OCI-LY1 (cell line): ENCODE results near the gene CMTM7.
"Not testable (repeated sequence)": the region's sequence is repeated elsewhere in the genome, so short reads cannot be mapped to it uniquely, and the experiment has no call there.

ENCODE experiments used
- H2AFZ ChIP-seq: fragments of 200-600 bp; sonication (generic), shearing (Covaris generic); 2 replicates; pipeline ENCODE4 v1.6.0; 2014; ENCODE audit warnings: antibody characterized with exemption, mild to moderate bottlenecking, low read length
- H3F3A ChIP-seq: fragments of 200-600 bp; sonication (generic), shearing (Covaris generic); 2 replicates; pipeline ENCODE4 v1.6.0; 2014; ENCODE audit warnings: mild to moderate bottlenecking, antibody characterized with exemption, low read length, moderate library complexity; ENCODE audit not compliant: insufficient read depth
- H3K27ac ChIP-seq: fragments of 200-600 bp; sonication (generic); 2 replicates; pipeline ENCODE4 v1.5.1; 2014; ENCODE audit warnings: low read length, mixed run types, mild to moderate bottlenecking, low read depth; ENCODE audit not compliant: poor library complexity, severe bottlenecking
- H3K27me3 ChIP-seq: fragments of 200-600 bp; sonication (generic); 2 replicates; pipeline ENCODE4 v1.6.0; 2014; ENCODE audit warnings: antibody characterized with exemption, mild to moderate bottlenecking, low read length, moderate library complexity; ENCODE audit not compliant: insufficient read depth
- H3K36me3 ChIP-seq: fragments of 200-600 bp; sonication (generic); 2 replicates; pipeline ENCODE4 v1.6.1; 2014; ENCODE audit warnings: mild to moderate bottlenecking, antibody characterized with exemption, low read length, moderate library complexity, mixed read lengths; ENCODE audit not compliant: insufficient read depth
- H3K4me1 ChIP-seq: fragments of 200-600 bp; sonication (generic); 2 replicates; pipeline ENCODE4 v1.5.1; 2014; ENCODE audit warnings: mild to moderate bottlenecking, low read length, moderate library complexity; ENCODE audit not compliant: insufficient read depth, severe bottlenecking
- H3K4me2 ChIP-seq: fragments of 200-600 bp; sonication (generic), shearing (Covaris generic); 2 replicates; pipeline ENCODE4 v1.6.1; 2014; ENCODE audit warnings: low read length
- H3K4me3 ChIP-seq: fragments of 200-600 bp; sonication (generic); 2 replicates; pipeline ENCODE4 v1.5.1; 2014; ENCODE audit warnings: low read length, low read depth, mild to moderate bottlenecking, mixed read lengths; ENCODE audit not compliant: poor library complexity, severe bottlenecking
- H3K79me2 ChIP-seq: fragments of 200-600 bp; shearing (Covaris generic); 2 replicates; pipeline ENCODE4 v1.6.1; 2016; ENCODE audit warnings: mixed run types, low read length, mixed read lengths; ENCODE audit not compliant: insufficient read depth
- H3K9ac ChIP-seq: fragments of 200-600 bp; sonication (generic), shearing (Covaris generic); 2 replicates; pipeline ENCODE4 v1.6.1; 2014; ENCODE audit warnings: mild to moderate bottlenecking, low read length, mixed read lengths
- H3K9me2 ChIP-seq: fragments of 200-600 bp; sonication (generic), shearing (Covaris generic); 2 replicates; pipeline ENCODE4 v1.6.1; 2014; ENCODE audit warnings: low read depth, mild to moderate bottlenecking, low read length, mixed read lengths
- H3K9me3 ChIP-seq: fragments of 200-600 bp; shearing (Covaris generic); 2 replicates; pipeline ENCODE4 v1.6.1; 2014; ENCODE audit warnings: low read length, mixed read lengths
- H4K20me1 ChIP-seq: fragments of 200-600 bp; sonication (generic), shearing (Covaris generic); 2 replicates; pipeline ENCODE4 v1.6.0; 2016; ENCODE audit warnings: mild to moderate bottlenecking, low read length; ENCODE audit not compliant: insufficient read depth
- CTCF ChIP-seq: fragments of 200-600 bp; sonication (generic), shearing (Covaris generic); IDR thresholded peaks from 2 replicates; pipeline ENCODE4 v1.5.1; 2017; ENCODE audit warnings: mild to moderate bottlenecking, antibody characterized with exemption, low read length, moderate library complexity, mixed read lengths
- EZH2 ChIP-seq: fragments of 200-600 bp; sonication (generic), shearing (Covaris generic); IDR thresholded peaks from 2 replicates; pipeline ENCODE4 v1.8.0; 2017; ENCODE audit warnings: borderline replicate concordance, mixed run types, mild to moderate bottlenecking, antibody characterized with exemption, low read length, moderate library complexity, mixed read lengths

The CMTM7 gene

GRCh38 chr3:32464726-32465125 is 73.1 kb downstream of the CMTM7 start:
- H2AFZ ChIP-seq, H3K36me3 ChIP-seq, H3K9me2 ChIP-seq, H3K27me3 ChIP-seq, H3K79me2 ChIP-seq, H4K20me1 ChIP-seq, H3K9me3 ChIP-seq, H3K4me3 ChIP-seq, H3F3A ChIP-seq, H3K4me2 ChIP-seq, H3K27ac ChIP-seq, H3K9ac ChIP-seq: not testable (repeated sequence)
- H3K4me1 ChIP-seq = peaks cover 52% of the 10 kb centered on the region

- not testable (repeated sequence) for H3K9ac ChIP-seq, H4K20me1 ChIP-seq, H3K9me3 ChIP-seq, H3K27me3 ChIP-seq, H3K4me3 ChIP-seq, H3K36me3 ChIP-seq, H3K4me2 ChIP-seq, H3K9me2 ChIP-seq, H2AFZ ChIP-seq, H3K79me2 ChIP-seq, H3F3A ChIP-seq
- peak overlapping the region; percentile 44 for H3K27ac ChIP-seq
- H3K4me1 ChIP-seq = peaks cover 48% of the 10 kb centered on the region
Measured at GRCh38 chr3:32466808-32467207, 75.2 kb downstream of the CMTM7 start.

GRCh38 chr3:32467333-32468070 is 75.8 kb downstream of the CMTM7 start:
- H2AFZ ChIP-seq = no peak overlapping the region

GRCh38 chr3:32469151-32469874 is 77.7 kb downstream of the CMTM7 start:
- no peaks in the 10 kb centered on the region for H4K20me1 ChIP-seq
- H3K4me2 ChIP-seq = peak overlapping the region; percentile 54
- H3K4me1 ChIP-seq = peaks cover 42% of the 10 kb centered on the region
- H3F3A ChIP-seq = no peaks in the 10 kb centered on the region
- H3K9me2 ChIP-seq = no peaks in the 10 kb centered on the region
- peak overlapping the region; percentile 26 for H3K9ac ChIP-seq
- no peaks in the 10 kb centered on the region for H3K79me2 ChIP-seq
- no peak for TF ChIP-seq CTCF
- TF ChIP-seq EZH2 = no peak
- no peaks in the 10 kb centered on the region for H3K9me3 ChIP-seq
- H3K4me3 ChIP-seq = no peak overlapping the region
- H3K27me3 ChIP-seq = no peaks in the 10 kb centered on the region
- peak overlapping the region; percentile 87 for H3K27ac ChIP-seq
- peaks cover 7% of the 10 kb centered on the region; the same call in 1 of the 2 replicates for H3K36me3 ChIP-seq
- no peak overlapping the region for H2AFZ ChIP-seq

More at GRCh38 chr3:32467333-32468070, 75.8 kb downstream of the CMTM7 start:
- peaks cover 42% of the 10 kb centered on the region for H3K4me1 ChIP-seq
- no peaks in the 10 kb centered on the region for H3F3A ChIP-seq
- 0 out of 2 replicates have a peak, but pooled peaks cover 1% of the 10 kb centered on the region for H3K36me3 ChIP-seq
- H3K9me2 ChIP-seq = no peaks in the 10 kb centered on the region
- TF ChIP-seq EZH2 (no peak), CTCF (peak; percentile 95)
- no peaks in the 10 kb centered on the region for H4K20me1 ChIP-seq
- peak overlapping the region; percentile 34 for H3K4me3 ChIP-seq
- no peaks in the 10 kb centered on the region for H3K79me2 ChIP-seq
- H3K27ac ChIP-seq = peak overlapping the region; percentile 87
- H3K9me3 ChIP-seq = no peaks in the 10 kb centered on the region
- no peaks in the 10 kb centered on the region for H3K27me3 ChIP-seq
- H3K9ac ChIP-seq = peak overlapping the region; percentile 8; the same call in 1 of the 2 replicates
- H3K4me2 ChIP-seq = peak overlapping the region; percentile 51
